Measurements from ENCODE around the gene ZBTB3. TPM values are rescaled to one million over a fixed set of nuclear protein-coding genes. Genes with fewer than 3 reads are reported as not detected.

The ZBTB3 gene
- total and polyA plus RNA-seq, 9 donors = 3.5 to 18.2 (median 9.5) TPM

- 58 to 63% (median 62%) methylated on average over 5 of the region's 5 CpGs for WGBS, 3 donors
- H3K27ac ChIP-seq = no peak overlapping the region
- H3K4me3 ChIP-seq = no peak overlapping the region
- TF ChIP-seq POLR2A (IDR thresholded peaks at IDR 0.05) (no peak), EP300 (IDR thresholded peaks at IDR 0.05) (no peak), CTCF (IDR thresholded peaks at IDR 0.05) (no peak)
- H3K27me3 ChIP-seq = no peaks in the 10 kb centered on the region
- no peaks in the 10 kb centered on the region for H3K36me3 ChIP-seq
- intact Hi-C loops (cut with DNase I) = loop anchor here in 2 of 4 donors (5.0 kb wide), 2 partner anchors 43 to 73 kb away; partner anchors contain the start of genes STX5 (in 1 of the 2) and TEX54 (in 1 of the 2)
- DNase-seq = no peak
- no peaks in the 10 kb centered on the region for H3K9me3 ChIP-seq
- H3K4me1 ChIP-seq (ENCODE audit: insufficient read depth) = no peaks in the 10 kb centered on the region
Measured at GRCh38 chr11:62788991-62789390, 35.0 kb upstream of the ZBTB3 start.

GRCh38 chr11:62787005-62787759 is 33.2 kb upstream of the ZBTB3 start, which contains the start of gene TMEM179B:
Gene TMEM179B, plus strand, starts transcription at chr11:62787402. Its CDS starts 30 bp downstream, at chr11:62787432.
- intact Hi-C loops (cut with DNase I) = loop anchor here (2.0 to 5.0 kb wide), 4 partner anchors 45 to 76 kb away; partner anchors contain the start of genes STX5 (in 2 of the 4) and TEX54 (in 2 of the 4)
- peak; percentile 96 to 99 (median 98) for DNase-seq
- H3K36me3 ChIP-seq = no peaks in the 10 kb centered on the region
- H3K27ac ChIP-seq = peak within 1 kb of the TSS; percentile 89 to 94
- TF ChIP-seq EP300 (IDR thresholded peaks at IDR 0.05) (no peak), POLR2A (IDR thresholded peaks at IDR 0.05) (peak; percentile 91), CTCF (IDR thresholded peaks at IDR 0.05) (peak; percentile 13 to 57 (median 57))
- WGBS, 3 donors = 0 to 1% (median 0%) methylated on average over 46 to 88 of the region's 88 CpGs
- no peaks in the 10 kb centered on the region for H3K9me3 ChIP-seq
- no peaks in the 10 kb centered on the region for H3K4me1 ChIP-seq (ENCODE audit: insufficient read depth)
- H3K27me3 ChIP-seq = no peaks in the 10 kb centered on the region
- H3K4me3 ChIP-seq = peak within 1 kb of the TSS; percentile 58

- Histone ChIP-seq H3K36me3 (no peaks in the 10 kb centered on the region), H3K4me3 (peak overlapping the region; percentile 58), H3K9me3 (no peaks in the 10 kb centered on the region), H3K27me3 (no peaks in the 10 kb centered on the region), H3K4me1 (ENCODE audit: insufficient read depth) (no peaks in the 10 kb centered on the region), H3K27ac (peak overlapping the region; percentile 89 to 94)
- peak; percentile 84 to 93 (median 89) for DNase-seq
- TF ChIP-seq EP300 (IDR thresholded peaks at IDR 0.05) (no peak), CTCF (IDR thresholded peaks at IDR 0.05) (peak; percentile 96 to 99 (median 98))
- intact Hi-C loops (cut with DNase I) = loop anchor here (2.0 to 5.0 kb wide), 4 partner anchors 46 to 76 kb away; partner anchors contain the start of genes STX5 (in 2 of the 4) and TEX54 (in 2 of the 4)
- WGBS, 3 donors = 0 to 1% (median 1%) methylated on average over 32 to 51 of the region's 51 CpGs
Measured at GRCh38 chr11:62786318-62787004, 32.5 kb upstream of the ZBTB3 start.

GRCh38 chr11:62782753-62783152 is 28.8 kb upstream of the ZBTB3 start:
- Histone ChIP-seq H3K9me3 (no peaks in the 10 kb centered on the region), H3K4me1 (ENCODE audit: insufficient read depth) (no peaks in the 10 kb centered on the region), H3K36me3 (no peaks in the 10 kb centered on the region), H3K27ac (no peak overlapping the region), H3K27me3 (no peaks in the 10 kb centered on the region), H3K4me3 (no peak overlapping the region)
- DNase-seq = no peak
- intact Hi-C loops (cut with DNase I) = no loop called here
- WGBS, 3 donors = 90 to 93% (median 92%) methylated on average over 7 of the region's 7 CpGs
- no peak for TF ChIP-seq POLR2A (IDR thresholded peaks at IDR 0.05)
- TF ChIP-seq CTCF (IDR thresholded peaks at IDR 0.05) = no peak
- no peak for TF ChIP-seq EP300 (IDR thresholded peaks at IDR 0.05)

Data from ovary (tissue), 9 donors.